GM18951 (cell line): ENCODE results near the gene MAD1L1.

Source experiments
- POLR2A ChIP-seq: IDR thresholded peaks from 4 replicates; pipeline ENCODE4 v1.6.1; 2011; ENCODE audit warnings: mild to moderate bottlenecking; ENCODE audit not compliant: insufficient read length, insufficient read depth; ENCODE audit errors: extremely low read depth
- in situ Hi-C: fragments of 300-500 bp; cut with MboI; formaldehyde crosslinking; loops from one replicate; pipeline ENCODE4 v1.12.0; 2022; ENCODE audit warnings: low sequenced_read_pairs, mixed read lengths, inconsistent platforms; ENCODE audit not compliant: unreplicated experiment

MAD1L1 gene

DNA sequence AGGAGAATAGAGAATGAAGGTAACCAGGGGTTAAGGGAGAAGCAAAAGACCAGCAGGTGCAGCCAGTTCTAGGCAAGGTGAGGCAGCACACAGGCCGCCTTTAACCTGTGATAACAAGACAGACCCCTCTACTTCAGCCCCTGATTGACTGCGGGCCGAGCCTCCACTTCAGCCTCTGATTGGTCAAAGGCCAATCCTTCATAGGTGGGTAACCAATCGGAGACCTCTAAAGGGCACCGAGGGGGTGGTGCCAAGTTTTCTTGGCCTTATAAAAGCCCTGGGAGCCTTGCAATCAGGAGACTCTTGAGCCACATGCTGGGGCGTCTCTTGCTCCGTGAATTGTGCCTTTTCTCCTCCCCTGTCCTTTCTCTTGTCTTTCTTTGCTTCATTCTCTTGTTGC is 463.9 kb downstream of the MAD1L1 start:
- TF ChIP-seq POLR2A = no peak
- in situ Hi-C loops = no loop called here

- in situ Hi-C loops = no loop called here
- no peak for TF ChIP-seq POLR2A
These were observed 465.2 kb downstream of the MAD1L1 start for GRCh38 chr7:1767524-1767923.
